Ishikawa (cell line): ENCODE data around the gene RNF215.

Source experiments
- FOXM1 ChIP-seq: IDR thresholded peaks from 2 replicates; pipeline ENCODE4 v1.6.1; 2012; ENCODE audit warnings: low read depth, borderline replicate concordance
- MAX ChIP-seq: IDR thresholded peaks from 2 replicates; pipeline ENCODE4 v1.6.1; 2012
- REST ChIP-seq: IDR thresholded peaks from 2 replicates; pipeline ENCODE4 v1.6.1; 2012; ENCODE audit warnings: low read depth, mild to moderate bottlenecking
- TCF12 ChIP-seq: IDR thresholded peaks from 2 replicates; pipeline ENCODE4 v1.6.1; 2012; ENCODE audit warnings: low read depth
- TEAD4 ChIP-seq: IDR thresholded peaks from 2 replicates; pipeline ENCODE4 v1.6.1; 2012
- USF1 ChIP-seq: IDR thresholded peaks from 2 replicates; pipeline ENCODE4 v1.6.1; 2012
- YY1 ChIP-seq: IDR thresholded peaks from 2 replicates; pipeline ENCODE4 v1.6.1; 2012; ENCODE audit warnings: low read depth
- ZBTB7A ChIP-seq: IDR thresholded peaks from 2 replicates; pipeline ENCODE4 v1.6.1; 2012; ENCODE audit warnings: low read depth

Gene RNF215

GRCh38 chr22:30332994-30333706 lies 54.1 kb downstream of the RNF215 start:
- no peak for TF ChIP-seq USF1
- TF ChIP-seq YY1, result no peak
- TF ChIP-seq ZBTB7A, result no peak
- no peak for TF ChIP-seq TCF12
- TF ChIP-seq MAX, result no peak
- no peak for TF ChIP-seq FOXM1
- TF ChIP-seq TEAD4, result no peak
- TF ChIP-seq REST, result no peak

- no peak for TF ChIP-seq TEAD4
- no peak for TF ChIP-seq TCF12
- no peak for TF ChIP-seq MAX
- TF ChIP-seq FOXM1, result no peak
Observed at GRCh38 chr22:30332551-30332950, 54.7 kb downstream of the RNF215 start.
